ENCODE measurements around the gene CPZ. TPM values are rescaled to one million over a fixed set of nuclear protein-coding genes. Genes with fewer than 3 reads are reported as not detected.

The CPZ gene
- polyA plus RNA-seq, 1 donor: 3.1 TPM

GRCh38 chr4:8582016-8582415 lies 10.5 kb upstream of the CPZ start:
- WGBS (ENCODE audit: insufficient coverage, low lambda C conversion rate): no CpG with 5 or more reads among the region's 2 CpGs
- Histone ChIP-seq H3K4me3 (ENCODE audit: low read length) (no peak overlapping the region), H3K4me1 (ENCODE audit: control insufficient read depth, insufficient read depth, low read length) (no peaks in the 10 kb centered on the region), H3K27me3 (ENCODE audit: control insufficient read depth, insufficient read depth, low read length) (peaks cover 47% of the 10 kb centered on the region), H3K9me3 (ENCODE audit: control insufficient read depth, low read depth, low read length) (peaks cover 12% of the 10 kb centered on the region), H3K36me3 (ENCODE audit: control insufficient read depth, insufficient read depth, low read length) (no peaks in the 10 kb centered on the region), H3K27ac (ENCODE audit: low read length) (no peak overlapping the region)
- DNase-seq: no peak

GRCh38 chr4:8582436-8582835 lies 10.1 kb upstream of the CPZ start:
- no peak for DNase-seq
- Histone ChIP-seq H3K4me1 (ENCODE audit: control insufficient read depth, insufficient read depth, low read length) (no peaks in the 10 kb centered on the region), H3K4me3 (ENCODE audit: low read length) (no peak overlapping the region), H3K36me3 (ENCODE audit: control insufficient read depth, insufficient read depth, low read length) (no peaks in the 10 kb centered on the region), H3K27me3 (ENCODE audit: control insufficient read depth, insufficient read depth, low read length) (peaks cover 47% of the 10 kb centered on the region), H3K9me3 (ENCODE audit: control insufficient read depth, low read depth, low read length) (peaks cover 12% of the 10 kb centered on the region), H3K27ac (ENCODE audit: low read length) (no peak overlapping the region)
- no CpG with 5 or more reads among the region's 12 CpGs for WGBS (ENCODE audit: insufficient coverage, low lambda C conversion rate)

- Histone ChIP-seq H3K9me3 (ENCODE audit: control insufficient read depth, low read depth, low read length) (peaks cover 12% of the 10 kb centered on the region), H3K4me1 (ENCODE audit: control insufficient read depth, insufficient read depth, low read length) (no peaks in the 10 kb centered on the region), H3K4me3 (ENCODE audit: low read length) (no peak overlapping the region), H3K36me3 (ENCODE audit: control insufficient read depth, insufficient read depth, low read length) (no peaks in the 10 kb centered on the region), H3K27ac (ENCODE audit: low read length) (no peak overlapping the region), H3K27me3 (ENCODE audit: control insufficient read depth, insufficient read depth, low read length) (peaks cover 47% of the 10 kb centered on the region)
- no peak for DNase-seq
- 80% methylated on average over 1 of the region's 9 CpGs for WGBS (ENCODE audit: insufficient coverage, low lambda C conversion rate)
These were observed 9.5 kb upstream of the CPZ start for GRCh38 chr4:8582941-8583654.

- H3K36me3 ChIP-seq (ENCODE audit: control insufficient read depth, insufficient read depth, low read length): no peaks in the 10 kb centered on the region
- no peaks in the 10 kb centered on the region for H3K4me1 ChIP-seq (ENCODE audit: control insufficient read depth, insufficient read depth, low read length)
- DNase-seq: no peak
- H3K9me3 ChIP-seq (ENCODE audit: control insufficient read depth, low read depth, low read length): peaks cover 12% of the 10 kb centered on the region
- no peak overlapping the region for H3K4me3 ChIP-seq (ENCODE audit: low read length)
- no peak overlapping the region for H3K27ac ChIP-seq (ENCODE audit: low read length)
- WGBS (ENCODE audit: insufficient coverage, low lambda C conversion rate): no CpG with 5 or more reads among the region's 4 CpGs
- peaks cover 44% of the 10 kb centered on the region for H3K27me3 ChIP-seq (ENCODE audit: control insufficient read depth, insufficient read depth, low read length)
These were observed 8.9 kb upstream of the CPZ start for GRCh38 chr4:8583655-8584025.

- H3K9me3 ChIP-seq (ENCODE audit: control insufficient read depth, low read depth, low read length): peaks cover 12% of the 10 kb centered on the region
- DNase-seq: no peak
- no peaks in the 10 kb centered on the region for H3K36me3 ChIP-seq (ENCODE audit: control insufficient read depth, insufficient read depth, low read length)
- no CpG with 5 or more reads among the region's 6 CpGs for WGBS (ENCODE audit: insufficient coverage, low lambda C conversion rate)
- no peaks in the 10 kb centered on the region for H3K4me1 ChIP-seq (ENCODE audit: control insufficient read depth, insufficient read depth, low read length)
- no peak overlapping the region for H3K4me3 ChIP-seq (ENCODE audit: low read length)
- peaks cover 35% of the 10 kb centered on the region for H3K27me3 ChIP-seq (ENCODE audit: control insufficient read depth, insufficient read depth, low read length)
- no peak overlapping the region for H3K27ac ChIP-seq (ENCODE audit: low read length)
These were observed 7.4 kb upstream of the CPZ start for GRCh38 chr4:8585186-8585585.

DNA sequence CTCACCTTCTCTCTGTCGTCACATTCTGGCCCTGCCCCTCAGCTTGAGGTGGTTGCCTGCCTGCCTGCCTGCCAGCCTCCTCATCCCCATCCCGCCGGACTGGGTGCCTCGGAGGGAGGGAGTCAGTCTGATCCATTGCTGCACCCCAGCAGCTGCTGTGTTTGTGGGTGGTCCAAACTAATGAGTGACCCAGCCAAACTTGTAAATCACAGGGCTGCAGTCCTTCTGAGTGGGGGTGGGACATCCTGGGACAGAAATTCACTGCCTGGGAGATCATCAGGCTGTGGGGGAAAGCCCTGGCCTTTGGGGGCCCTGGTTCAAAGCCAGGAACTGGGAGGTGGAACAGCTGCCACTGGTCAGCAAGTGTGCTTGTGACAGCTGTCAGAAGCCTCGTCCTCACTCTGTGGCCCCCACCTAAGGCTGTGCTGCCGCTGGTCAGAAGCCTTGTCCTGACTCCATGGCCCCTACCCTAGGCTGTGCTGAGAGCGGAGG lies 6.8 kb upstream of the CPZ start:
- DNase-seq: no peak
- no peaks in the 10 kb centered on the region for H3K36me3 ChIP-seq (ENCODE audit: control insufficient read depth, insufficient read depth, low read length)
- WGBS (ENCODE audit: insufficient coverage, low lambda C conversion rate): no CpG with 5 or more reads among the region's 7 CpGs
- no peak overlapping the region for H3K4me3 ChIP-seq (ENCODE audit: low read length)
- H3K4me1 ChIP-seq (ENCODE audit: control insufficient read depth, insufficient read depth, low read length): no peaks in the 10 kb centered on the region
- peaks cover 7% of the 10 kb centered on the region for H3K9me3 ChIP-seq (ENCODE audit: control insufficient read depth, low read depth, low read length)
- no peak overlapping the region for H3K27ac ChIP-seq (ENCODE audit: low read length)
- peaks cover 35% of the 10 kb centered on the region for H3K27me3 ChIP-seq (ENCODE audit: control insufficient read depth, insufficient read depth, low read length)

DNA sequence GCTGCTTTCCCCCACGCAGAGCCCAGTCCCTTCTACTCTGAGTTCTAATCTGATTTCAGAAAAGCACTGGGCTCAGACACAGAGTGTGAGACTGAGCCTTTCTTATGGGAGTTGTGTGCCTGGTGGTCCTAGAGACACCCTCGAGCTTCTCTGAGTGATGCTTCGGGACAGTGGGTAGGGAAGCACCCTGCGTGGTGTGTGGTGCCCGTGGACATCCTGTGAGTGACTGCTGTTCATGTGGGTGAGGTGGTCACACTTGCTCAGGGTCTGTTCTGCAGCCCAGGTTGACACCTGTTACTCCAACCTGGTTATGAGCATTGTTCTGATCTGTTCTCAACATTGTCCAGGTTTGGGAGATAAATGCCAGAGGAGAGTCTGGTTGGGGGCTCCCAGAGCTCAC lies 6.3 kb upstream of the CPZ start:
- Histone ChIP-seq H3K4me3 (ENCODE audit: low read length) (no peak overlapping the region), H3K4me1 (ENCODE audit: control insufficient read depth, insufficient read depth, low read length) (no peaks in the 10 kb centered on the region), H3K27me3 (ENCODE audit: control insufficient read depth, insufficient read depth, low read length) (peaks cover 35% of the 10 kb centered on the region), H3K36me3 (ENCODE audit: control insufficient read depth, insufficient read depth, low read length) (no peaks in the 10 kb centered on the region), H3K9me3 (ENCODE audit: control insufficient read depth, low read depth, low read length) (peaks cover 3% of the 10 kb centered on the region), H3K27ac (ENCODE audit: low read length) (no peak overlapping the region)
- WGBS (ENCODE audit: insufficient coverage, low lambda C conversion rate): no CpG with 5 or more reads among the region's 5 CpGs
- no peak for DNase-seq

GRCh38 chr4:8586671-8587468 lies 5.7 kb upstream of the CPZ start:
- Histone ChIP-seq H3K9me3 (ENCODE audit: control insufficient read depth, low read depth, low read length) (no peaks in the 10 kb centered on the region), H3K4me1 (ENCODE audit: control insufficient read depth, insufficient read depth, low read length) (no peaks in the 10 kb centered on the region), H3K36me3 (ENCODE audit: control insufficient read depth, insufficient read depth, low read length) (no peaks in the 10 kb centered on the region), H3K27ac (ENCODE audit: low read length) (no peak overlapping the region), H3K4me3 (ENCODE audit: low read length) (no peak overlapping the region), H3K27me3 (ENCODE audit: control insufficient read depth, insufficient read depth, low read length) (peaks cover 35% of the 10 kb centered on the region)
- DNase-seq: no peak
- WGBS (ENCODE audit: insufficient coverage, low lambda C conversion rate): no CpG with 5 or more reads among the region's 37 CpGs

DNA sequence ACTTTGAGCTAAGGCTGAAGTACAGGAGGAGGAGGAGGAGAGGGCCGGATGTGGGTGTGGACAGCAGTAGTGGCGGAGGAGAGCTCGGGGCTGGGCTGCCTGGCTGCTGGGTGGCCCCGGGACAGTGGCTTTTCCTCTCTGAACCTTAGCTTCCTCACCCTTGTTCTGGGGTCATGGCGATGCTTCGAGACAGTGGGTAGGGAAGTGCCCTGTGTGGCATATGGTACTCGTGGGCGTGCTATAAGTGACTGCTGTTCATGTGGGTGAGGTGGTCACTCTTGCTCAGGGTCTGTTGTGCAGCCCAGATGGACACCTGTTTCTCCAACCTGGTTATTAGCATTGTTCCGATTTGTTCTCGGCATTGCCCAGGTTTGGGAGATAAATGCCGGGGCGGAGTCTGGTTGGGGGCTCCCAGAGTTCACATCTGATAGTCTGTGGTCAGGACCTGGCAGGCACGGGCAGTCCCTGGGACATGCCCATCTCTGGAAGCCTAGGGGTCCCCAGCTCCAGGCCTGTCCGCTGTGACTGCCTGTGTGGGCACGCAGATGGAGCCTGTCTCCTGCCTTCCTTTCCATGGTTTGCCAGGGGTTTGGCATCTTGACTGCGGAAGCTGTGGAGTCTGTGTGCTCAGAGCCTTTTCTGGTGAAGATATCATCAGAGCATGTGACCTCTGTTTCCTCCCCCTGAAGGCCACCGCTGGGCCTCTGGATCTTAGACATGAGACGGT lies 4.9 kb upstream of the CPZ start:
- H3K27ac ChIP-seq (ENCODE audit: low read length): no peak overlapping the region
- H3K4me1 ChIP-seq (ENCODE audit: control insufficient read depth, insufficient read depth, low read length): no peaks in the 10 kb centered on the region
- peaks cover 38% of the 10 kb centered on the region for H3K27me3 ChIP-seq (ENCODE audit: control insufficient read depth, insufficient read depth, low read length)
- DNase-seq: no peak
- H3K9me3 ChIP-seq (ENCODE audit: control insufficient read depth, low read depth, low read length): no peaks in the 10 kb centered on the region
- no peaks in the 10 kb centered on the region for H3K36me3 ChIP-seq (ENCODE audit: control insufficient read depth, insufficient read depth, low read length)
- no peak overlapping the region for H3K4me3 ChIP-seq (ENCODE audit: low read length)
- WGBS (ENCODE audit: insufficient coverage, low lambda C conversion rate): no CpG with 5 or more reads among the region's 18 CpGs

DNA sequence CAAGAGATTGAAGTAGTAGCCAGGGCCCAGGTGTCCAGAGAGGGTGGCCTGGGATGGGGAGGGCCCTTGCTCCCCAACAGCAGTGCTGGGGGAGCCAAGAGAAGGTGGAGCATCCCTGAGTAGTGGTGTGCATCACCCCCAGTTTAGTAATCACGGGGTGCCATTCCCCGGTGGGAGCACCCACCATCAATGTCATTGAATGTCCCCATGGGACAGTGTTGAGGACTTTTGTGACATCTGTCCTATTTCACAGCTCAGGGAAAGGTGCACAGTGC lies 4.4 kb upstream of the CPZ start:
- no peaks in the 10 kb centered on the region for H3K36me3 ChIP-seq (ENCODE audit: control insufficient read depth, insufficient read depth, low read length)
- DNase-seq: no peak
- no peak overlapping the region for H3K4me3 ChIP-seq (ENCODE audit: low read length)
- H3K27me3 ChIP-seq (ENCODE audit: control insufficient read depth, insufficient read depth, low read length): peaks cover 41% of the 10 kb centered on the region
- H3K9me3 ChIP-seq (ENCODE audit: control insufficient read depth, low read depth, low read length): no peaks in the 10 kb centered on the region
- WGBS (ENCODE audit: insufficient coverage, low lambda C conversion rate): no CpG with 5 or more reads among the region's 2 CpGs
- H3K27ac ChIP-seq (ENCODE audit: low read length): no peak overlapping the region
- no peaks in the 10 kb centered on the region for H3K4me1 ChIP-seq (ENCODE audit: control insufficient read depth, insufficient read depth, low read length)

Measured in large intestine (tissue), 3 donors.